ENCODE measurements around the gene APBA3.

APBA3 gene, protein sequence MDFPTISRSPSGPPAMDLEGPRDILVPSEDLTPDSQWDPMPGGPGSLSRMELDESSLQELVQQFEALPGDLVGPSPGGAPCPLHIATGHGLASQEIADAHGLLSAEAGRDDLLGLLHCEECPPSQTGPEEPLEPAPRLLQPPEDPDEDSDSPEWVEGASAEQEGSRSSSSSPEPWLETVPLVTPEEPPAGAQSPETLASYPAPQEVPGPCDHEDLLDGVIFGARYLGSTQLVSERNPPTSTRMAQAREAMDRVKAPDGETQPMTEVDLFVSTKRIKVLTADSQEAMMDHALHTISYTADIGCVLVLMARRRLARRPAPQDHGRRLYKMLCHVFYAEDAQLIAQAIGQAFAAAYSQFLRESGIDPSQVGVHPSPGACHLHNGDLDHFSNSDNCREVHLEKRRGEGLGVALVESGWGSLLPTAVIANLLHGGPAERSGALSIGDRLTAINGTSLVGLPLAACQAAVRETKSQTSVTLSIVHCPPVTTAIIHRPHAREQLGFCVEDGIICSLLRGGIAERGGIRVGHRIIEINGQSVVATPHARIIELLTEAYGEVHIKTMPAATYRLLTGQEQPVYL

DNA sequence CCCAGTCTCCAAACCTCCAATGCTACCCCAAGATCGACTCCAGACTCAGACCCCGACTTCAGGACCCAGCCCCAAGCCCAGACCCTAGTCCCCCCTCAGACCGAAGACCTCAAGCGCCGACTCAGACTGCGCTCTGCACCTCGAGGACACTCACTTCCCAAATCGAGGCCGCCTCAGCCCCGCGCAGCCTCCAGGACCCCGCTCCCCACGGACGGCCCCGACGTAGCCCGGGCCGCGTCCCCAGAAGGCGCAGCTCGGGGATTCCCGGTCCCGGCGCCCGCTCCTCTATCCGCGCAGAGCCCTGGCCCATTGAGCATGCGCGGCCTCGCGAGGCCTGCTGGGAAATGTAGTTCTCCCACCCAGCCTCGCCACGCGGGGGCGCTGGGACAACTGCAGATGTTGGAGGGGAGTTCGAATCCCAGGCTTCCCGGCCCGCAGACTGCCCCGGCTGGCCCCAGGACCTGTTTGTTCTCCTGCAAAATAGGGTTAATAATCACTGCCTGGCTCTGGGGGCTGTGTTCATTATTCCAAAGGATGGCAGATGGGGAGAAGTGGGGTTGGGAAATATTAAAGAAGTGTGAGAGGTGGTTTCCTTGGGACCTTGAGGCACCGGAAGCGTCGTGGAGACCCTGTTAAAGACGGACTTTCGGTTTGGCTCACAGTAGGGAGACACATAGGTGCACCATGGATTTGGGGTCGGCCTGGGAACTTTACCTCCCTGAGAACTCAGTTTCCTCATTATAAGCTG is at the start of gene APBA3:
Gene APBA3 (minus strand): TSS at position 311 of the 748 bp plus-strand sequence. CDS start 1,428 bp downstream, outside the sequence.
- DNase-seq (ENCODE audit: low read depth): peak; percentile 70

DNA sequence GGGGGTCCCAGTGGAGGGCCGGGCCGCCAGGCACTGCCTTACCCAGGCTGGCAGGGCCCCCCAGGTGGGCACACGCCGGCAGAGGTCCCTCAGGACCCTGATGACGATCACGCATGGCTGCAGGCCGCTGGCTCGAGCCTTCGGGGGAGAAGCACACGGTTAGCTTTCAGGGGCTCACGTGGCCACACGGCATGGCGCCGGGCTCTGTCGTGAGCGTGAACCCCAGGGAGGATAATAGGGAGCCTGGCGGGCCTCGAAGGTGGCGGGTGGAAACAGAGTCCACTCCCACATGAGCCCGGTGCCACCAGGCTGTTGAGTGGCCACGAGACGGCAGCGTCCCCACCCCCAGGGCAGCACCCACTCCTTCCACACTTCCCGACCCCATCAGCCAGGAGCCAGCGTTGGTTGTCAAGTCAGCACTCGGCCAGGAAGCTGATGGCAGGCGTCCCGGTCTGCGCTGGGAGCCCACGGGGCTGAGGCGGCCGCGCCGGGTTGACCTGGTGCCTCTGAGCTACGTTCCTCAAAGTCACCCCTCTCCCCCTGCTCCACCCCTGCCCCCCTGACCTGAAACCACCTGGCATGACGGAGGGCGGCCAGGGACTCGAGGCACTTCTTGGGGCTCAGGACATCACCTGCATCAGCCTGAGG is 49.3 kb upstream of the APBA3 start:
- DNase-seq (ENCODE audit: low read depth): no peak

DNA sequence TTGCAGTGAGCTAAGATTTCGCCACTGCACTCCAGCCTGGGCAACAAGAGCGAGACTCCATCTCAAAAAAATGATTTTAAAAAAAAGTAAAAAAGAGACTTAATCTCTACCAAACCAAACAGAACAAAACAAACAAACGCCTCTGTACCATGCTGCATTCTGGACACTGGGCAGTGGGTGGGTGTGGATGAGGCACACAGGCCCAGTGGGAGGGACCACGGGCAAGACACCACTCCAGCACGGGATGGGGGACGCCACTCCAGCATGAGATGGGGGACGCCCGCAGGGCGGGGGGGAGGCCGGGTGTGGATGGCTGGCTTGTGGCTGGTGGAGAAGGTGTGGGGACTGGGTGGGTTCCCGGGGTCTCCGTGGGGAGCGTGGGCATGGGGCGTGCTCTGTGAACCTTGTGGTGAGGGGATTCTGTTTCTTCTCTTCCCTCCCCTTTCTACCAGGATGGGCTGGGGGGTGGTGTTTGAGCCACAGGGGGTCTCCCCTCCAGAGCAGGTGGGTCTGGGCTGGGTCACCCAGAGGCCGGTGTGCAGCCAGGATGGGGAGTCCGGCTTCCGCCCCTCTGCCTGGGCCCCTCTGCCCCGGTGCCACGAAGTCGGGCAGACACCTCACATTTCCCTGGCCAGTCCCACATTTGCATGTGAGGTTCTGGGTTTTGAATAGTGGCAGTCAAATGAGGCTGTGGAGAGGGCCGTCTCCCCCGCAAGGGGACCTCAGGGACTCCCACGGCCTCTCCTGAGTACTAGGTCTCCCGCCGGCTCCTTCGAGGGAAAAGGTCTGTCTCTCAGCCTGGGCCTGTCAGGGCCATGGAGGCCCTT is 48.6 kb upstream of the APBA3 start:
- DNase-seq (ENCODE audit: low read depth): no peak

DNA sequence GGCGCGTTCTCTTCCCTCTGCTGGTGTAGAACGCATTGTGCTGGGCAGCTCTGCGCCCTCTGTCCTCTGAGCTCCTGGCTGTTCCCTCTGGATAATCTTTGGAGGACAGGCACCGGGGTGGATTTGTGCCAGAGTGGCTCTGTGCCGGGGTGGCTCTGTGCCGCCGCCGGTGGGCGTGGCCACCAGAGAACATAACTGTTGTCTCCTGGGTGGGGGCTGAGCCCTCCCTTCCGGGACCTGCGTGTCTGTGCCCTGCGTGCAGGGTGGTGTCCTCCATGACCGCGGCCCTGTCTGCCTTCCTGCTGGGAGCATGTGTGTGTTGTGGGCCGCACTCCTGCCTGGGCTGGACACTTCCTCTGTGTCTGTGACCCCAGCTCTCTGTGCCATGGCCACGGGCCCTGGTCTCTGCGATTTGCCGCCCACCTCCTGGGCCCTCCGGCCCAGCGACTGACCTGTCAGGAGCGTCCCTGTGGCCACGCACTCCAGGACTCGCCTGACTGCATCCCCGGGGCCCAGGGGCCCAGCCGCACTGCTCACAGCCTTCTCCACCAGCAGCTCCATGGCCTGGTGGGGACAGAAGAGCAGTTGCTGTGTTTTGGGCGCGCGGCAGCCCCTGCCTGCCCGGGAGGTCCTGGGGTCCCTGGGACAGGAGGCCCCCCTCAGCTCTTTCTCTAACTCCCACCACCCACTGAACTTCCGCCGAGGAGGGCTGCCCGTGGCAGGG is 47.1 kb upstream of the APBA3 start:
- no peak for DNase-seq (ENCODE audit: low read depth)

DNA sequence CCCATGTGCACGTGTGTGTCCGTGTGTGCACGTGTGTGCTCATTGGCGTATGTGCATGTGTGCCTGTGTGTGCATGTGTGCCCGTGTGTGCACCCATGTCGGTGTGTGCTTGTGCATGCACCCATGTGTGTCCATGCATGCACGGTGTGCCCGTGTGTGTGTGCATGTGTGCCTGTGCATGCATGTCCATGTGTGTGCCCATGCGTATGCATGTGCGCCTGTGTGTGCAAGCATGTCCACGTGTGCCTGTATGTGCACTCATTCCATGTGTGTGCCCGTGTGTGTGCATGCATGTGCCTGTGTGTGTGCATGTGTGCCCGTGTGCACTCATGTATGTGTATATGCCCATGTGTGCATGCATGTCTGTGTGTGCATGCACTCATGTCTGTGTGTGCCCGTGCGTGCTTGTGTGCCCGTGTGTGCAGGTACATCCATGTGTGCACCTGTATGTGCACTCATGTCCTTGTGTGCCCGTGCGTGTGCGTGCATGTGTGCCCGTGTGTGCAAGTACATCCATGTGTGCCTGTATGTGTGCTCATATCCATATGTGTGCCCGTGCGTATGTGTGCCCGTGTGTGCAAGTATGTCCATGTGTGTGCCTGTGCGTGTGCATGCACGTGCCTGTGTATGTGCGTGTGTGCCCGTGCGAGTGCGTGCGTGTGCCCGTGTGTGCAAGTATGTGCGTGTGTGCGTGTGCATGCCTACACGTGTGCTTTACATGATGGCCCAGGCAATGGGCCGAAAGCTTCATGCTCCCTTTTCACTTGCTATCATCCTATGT is 46.3 kb upstream of the APBA3 start:
- no peak for DNase-seq (ENCODE audit: low read depth)

DNA sequence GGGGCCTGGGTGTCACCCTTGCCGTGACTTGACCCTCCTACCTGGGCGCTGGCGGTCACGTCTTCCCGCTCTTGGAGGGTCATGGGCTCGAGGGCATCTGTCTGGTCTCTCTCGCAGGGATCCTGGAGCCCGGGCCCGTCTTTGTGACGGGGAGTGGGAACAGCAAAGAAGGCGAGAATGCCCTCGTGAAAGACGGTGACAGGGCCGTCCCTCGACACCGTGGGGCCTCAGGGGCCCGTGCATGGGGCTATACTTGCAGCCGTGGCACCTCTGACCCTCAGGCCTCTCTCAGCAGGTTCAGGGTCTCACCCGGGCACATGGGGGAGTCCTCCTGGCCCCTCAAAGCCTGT is 45.6 kb upstream of the APBA3 start:
- DNase-seq (ENCODE audit: low read depth): no peak

DNA sequence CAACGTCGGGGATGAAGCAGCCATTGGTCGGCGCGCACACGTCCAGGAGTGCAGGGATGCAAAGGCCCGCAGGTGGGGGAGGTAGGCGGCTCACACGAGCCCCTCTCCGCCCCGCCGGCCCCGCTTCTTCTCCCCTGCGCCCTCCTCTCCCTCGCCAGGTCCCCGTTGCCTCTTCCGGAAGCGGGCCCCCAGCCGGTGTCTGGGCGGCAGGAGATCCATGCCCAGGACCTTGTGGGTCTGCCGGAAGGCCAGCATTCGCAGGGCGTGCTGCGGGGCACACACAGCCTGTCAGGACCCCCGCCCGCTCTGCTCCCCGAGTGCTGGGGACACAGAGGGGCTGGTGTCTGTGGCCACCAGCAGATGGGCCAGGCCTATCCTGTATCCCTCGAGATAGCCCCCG is 44.4 kb upstream of the APBA3 start:
- no peak for DNase-seq (ENCODE audit: low read depth)

DNA sequence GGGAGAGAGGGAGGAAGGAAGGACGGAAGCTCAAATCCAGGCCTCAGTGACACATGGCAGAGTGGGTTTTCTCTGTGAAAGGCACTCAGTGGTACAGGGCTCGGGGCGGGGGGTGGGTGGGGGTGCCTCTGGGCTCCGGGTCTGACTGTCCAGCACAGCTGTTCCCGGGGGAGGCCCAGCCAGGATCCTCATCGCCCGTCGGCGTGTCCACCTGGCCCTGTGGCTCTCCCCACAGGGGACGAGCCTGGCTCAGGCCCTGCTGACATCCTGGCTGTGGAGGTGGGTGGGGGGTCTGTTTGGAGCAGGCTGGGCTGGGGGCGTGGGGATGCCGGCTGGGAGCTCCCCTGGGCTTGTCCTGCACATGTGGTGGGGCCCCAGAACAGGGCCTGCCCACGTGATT is 42.9 kb upstream of the APBA3 start:
- DNase-seq (ENCODE audit: low read depth): no peak

DNA sequence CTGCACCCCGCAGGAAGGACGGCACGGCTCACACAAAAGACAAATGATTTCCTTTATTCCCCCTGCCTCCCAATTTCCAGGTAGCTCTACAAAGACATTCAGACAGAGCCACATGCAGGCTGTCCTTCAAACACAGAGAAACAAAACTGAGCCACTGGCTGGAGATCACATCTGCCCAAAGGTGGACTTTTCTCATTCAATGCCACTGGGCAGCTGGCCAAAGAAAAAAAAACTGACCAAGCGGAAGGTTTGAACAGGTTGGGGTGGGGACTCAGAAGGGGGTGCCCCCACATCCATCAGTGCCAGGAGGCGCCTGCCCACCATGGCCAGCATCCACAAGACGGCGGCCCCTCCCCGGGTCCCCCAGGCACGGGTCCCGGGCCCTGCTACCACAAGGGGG is 42.5 kb upstream of the APBA3 start:
- DNase-seq (ENCODE audit: low read depth): no peak

DNA sequence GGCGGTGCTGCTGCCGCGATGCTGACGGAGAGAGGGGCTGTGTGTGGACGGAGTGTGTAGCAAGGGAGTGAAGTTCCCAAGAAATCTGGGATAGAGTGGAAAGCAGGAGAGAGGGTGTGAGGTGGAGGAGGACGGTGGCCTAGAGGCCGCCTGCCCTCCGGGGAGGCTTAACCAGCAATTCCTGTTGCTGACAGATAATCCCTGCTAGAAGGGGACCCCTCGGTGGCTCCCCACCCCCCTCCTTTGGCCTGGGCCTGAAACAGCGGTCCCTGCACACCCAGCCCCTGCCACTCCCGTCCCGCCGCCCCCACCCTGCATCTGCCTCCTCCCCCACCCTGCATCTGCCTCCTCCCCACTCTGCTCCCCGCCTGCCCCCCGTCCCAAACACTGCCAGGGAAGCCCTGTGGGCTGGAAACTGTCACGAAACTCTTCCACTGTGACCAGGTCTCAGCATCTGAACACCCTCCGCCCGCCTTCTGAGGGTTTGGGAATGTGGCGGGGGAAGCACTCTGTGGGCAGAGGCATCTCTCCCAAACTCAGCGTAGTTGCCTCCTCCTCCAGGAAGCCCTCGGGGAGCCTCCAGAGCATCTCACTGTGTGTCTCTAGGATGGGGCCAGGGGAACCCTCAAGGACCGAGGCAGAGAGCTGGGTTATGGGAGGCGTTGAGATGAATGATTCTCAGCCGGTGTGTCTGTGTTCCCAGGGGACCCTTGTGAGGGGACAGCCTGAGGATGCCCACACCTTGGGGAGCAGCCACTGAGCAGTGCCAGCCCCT is 41.8 kb upstream of the APBA3 start:
- DNase-seq (ENCODE audit: low read depth): no peak

DNA sequence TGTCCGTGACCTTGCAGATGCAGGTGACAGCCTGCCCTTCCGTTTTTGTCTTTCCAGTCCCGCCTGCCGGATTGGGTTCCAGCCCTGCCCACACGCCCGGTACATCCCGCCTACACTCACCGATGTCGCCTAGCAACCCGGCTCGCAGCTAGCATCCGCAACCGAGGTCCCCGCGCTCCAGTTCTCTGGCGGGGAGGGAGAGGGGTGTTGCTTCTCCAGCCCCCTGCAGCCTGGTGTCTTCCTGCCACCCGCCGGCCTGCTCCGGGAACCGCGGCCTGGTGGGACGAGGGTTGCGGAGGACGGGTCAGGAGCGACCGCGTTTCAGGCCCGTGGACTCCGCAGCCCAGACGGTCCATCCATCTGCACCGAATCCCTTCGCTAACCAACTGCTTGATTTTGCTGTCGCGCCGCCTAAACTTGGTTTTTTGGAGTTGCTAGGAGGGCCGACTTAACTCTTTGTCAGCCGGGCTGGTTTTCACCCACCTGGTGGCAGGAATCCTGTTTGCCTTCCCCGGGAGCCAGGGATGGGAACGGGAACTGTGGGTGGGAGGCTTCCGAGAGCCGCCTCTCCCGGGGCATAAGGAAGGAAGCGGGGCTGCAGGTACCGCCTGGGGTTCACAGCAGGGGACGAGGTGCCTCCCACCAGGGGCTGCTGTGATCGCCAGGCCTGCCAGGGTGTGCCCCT is 40.1 kb upstream of the APBA3 start:
- no peak for DNase-seq (ENCODE audit: low read depth)

DNA sequence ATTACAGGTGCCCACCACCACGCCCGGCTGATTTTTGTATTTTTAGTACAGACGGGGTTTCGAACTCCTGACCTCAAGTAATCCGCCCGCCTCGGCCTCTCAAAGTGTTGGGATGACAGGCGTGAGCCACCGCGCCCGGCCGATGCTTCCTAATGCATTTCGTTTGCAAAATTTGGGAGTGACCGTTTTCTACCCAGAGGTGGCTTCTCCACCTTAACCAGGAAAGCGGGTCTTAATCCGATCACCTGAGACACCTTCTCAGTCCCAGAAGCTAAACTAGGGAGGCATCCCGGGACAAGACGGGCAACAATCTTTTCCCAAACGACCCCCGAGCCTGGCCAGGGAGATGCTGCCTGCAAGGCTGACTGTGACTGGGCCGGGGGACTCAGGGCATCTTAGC is 39.5 kb upstream of the APBA3 start:
- no peak for DNase-seq (ENCODE audit: low read depth)

DNA sequence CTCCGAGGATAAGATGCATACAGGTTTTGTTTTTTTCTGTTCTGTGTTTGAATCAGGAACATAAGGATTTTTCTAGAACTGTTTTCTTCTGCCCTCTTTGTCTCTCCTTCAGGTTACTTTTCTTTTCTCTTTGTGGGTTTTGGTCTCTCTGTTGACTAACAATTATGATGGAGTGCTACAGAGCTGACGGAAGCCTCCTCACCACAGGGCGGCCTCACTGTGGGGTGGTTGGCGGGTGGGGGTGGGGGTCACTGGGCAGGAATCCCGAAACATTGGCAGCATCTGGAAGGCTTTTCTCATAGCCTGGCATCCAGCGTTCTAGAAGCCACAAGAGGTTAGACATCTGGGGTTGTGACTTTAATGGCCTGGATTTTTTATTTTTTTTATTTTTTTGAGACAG is 36.6 kb upstream of the APBA3 start:
- no peak for DNase-seq (ENCODE audit: low read depth)

DNA sequence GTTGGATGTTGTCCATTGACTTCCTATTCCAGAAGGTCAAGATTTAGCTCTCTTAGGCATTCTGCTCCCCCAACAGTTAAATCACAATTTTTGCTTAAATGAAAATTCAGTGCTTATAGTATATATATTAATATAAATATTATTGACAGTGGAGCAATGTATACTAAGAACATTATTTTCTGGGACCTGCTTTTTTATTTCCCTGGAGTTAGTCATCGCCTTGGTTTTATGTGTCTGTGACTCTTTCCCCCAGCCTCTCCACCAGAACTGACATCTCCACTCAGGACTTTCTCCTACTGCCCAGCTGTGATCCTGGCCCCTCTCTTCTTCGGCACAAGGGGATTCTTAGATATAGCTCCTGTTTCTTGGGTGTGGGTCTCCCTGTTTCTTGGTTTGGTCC is 34.9 kb upstream of the APBA3 start:
- DNase-seq (ENCODE audit: low read depth): no peak

DNA sequence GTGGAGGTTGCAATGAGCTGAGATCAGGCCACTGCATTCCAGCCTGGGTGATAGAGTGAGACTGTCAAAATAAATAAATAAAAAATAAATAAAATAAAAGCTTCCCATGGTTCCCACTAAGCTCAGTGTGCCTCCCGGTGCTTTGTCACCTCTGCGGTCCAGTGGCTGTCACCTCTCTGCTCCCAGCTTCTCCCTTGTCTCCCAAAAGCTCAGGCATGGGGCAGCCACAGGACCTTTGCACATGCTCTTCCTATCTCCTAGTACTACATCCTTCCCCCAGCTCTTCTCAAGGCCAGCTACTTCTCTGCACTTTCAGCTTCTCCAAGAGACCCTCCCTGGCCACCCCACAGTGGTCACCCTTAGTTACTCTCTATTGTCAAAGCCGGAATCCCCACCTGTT is 32.3 kb upstream of the APBA3 start:
- no peak for DNase-seq (ENCODE audit: low read depth)

DNA sequence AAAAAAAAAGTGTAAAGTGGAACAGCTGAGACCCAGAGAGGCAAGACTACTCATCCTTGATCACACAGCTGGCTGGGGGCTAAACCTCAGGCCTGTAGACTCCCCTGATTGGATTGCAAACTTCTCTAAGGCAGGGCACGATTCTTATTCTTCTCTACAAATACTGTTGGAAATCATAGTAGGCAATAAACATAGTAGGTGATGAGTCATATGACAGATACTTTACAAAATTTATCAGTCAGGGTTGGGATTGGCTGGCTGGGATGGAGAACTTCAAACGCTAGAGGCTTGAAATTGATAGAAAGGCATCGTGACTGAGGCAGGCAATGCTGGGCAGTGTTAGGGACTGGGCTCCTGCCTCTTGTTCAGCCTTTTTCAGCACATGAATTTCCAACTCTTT is 30.6 kb upstream of the APBA3 start:
- no peak for DNase-seq (ENCODE audit: low read depth)

DNA sequence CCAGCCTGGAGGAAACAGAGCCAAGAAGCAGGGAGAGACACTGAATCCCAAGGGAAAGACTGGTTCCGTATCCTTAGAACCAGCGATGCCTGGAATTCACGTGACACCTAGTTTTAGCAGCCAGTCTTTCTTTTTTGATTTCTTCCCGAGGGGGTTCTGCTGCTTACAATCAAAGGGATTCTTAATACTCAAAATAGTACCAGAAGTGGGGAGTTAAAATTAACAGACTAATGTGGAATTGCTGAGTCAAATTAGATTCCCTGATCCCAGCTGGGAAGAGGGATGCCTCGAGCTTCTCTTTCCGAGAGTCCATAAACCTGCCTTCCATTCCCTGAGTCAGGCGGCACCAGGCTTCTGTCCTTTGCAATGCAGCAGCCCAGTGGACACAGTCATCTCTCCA is 29.4 kb upstream of the APBA3 start:
- no peak for DNase-seq (ENCODE audit: low read depth)

DNA sequence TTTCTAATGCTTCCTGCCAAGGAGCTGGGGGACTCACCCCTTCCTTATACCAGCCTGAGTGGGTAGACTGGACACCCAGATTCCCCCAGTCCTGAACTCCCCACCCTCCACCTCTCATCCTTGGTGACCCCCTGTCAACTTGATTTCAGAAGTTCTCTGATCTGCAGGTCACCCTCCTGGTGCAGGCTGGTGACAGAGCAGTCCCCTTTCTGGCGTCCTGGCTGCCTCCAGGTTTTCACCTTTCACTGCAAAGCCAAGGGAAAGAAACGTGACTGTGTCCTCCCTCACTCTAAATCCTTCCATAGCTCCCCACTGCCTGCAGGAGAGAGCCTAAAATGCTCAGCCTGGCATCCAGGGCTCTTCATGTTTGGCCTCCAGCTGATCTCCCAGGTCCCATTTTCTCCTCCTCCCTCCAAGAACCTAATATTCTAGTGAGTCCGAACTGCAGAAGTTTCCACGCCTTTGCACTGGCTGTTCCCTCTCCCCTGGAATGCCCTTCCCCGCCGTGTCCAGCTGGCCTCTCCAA is 28.8 kb upstream of the APBA3 start:
- no peak for DNase-seq (ENCODE audit: low read depth)

All from HS-27A (cell line).